ENCODE measurements around the gene PDE11A. TPM values are rescaled to one million over a fixed set of nuclear protein-coding genes. Genes with fewer than 3 reads are reported as not detected.

The PDE11A gene
- total RNA-seq, 4 donors from 2014 or later: 0.82 to 16.2 (median 4.3) TPM

DNA sequence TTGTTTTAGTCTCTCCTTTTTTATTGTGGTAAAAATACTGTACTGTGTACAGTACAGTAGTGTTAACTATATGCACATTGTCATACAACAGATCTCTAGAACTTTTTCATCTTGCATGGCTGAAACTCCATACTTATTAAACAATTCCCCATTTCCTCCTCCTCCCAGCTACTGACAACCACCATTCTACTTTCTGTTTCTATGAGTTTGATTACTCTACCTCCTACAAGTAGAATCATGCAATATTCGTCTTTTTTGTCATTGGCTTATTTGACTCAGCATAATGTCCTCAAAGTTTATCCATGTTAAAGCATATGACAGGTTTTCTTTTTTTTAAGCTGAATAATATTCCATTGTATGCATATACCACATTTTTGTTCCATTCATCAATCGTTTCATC lies 341.8 kb downstream of the PDE11A start:
- ATAC-seq (no peak), DNase-seq (no peak)
- Histone ChIP-seq H3K4me3 (no peak overlapping the region), H3K36me3 (no peaks in the 10 kb centered on the region), H3K4me1 (peaks cover 0 to 5% of the 10 kb centered on the region in 2 donors), H3K27me3 (no peaks in the 10 kb centered on the region), H3K9me3 (no peaks in the 10 kb centered on the region), H3K27ac (no peak overlapping the region)
- in situ Hi-C loops (cut with MboI; ENCODE audit: low sequenced_read_pairs in 4 of 4) (loop anchor here in 2 of 4 donors (25.0 kb wide), 2 partner anchors 243 to 393 kb away; no protein-coding TSS in a partner anchor), intact Hi-C loops (cut with DNase I; ENCODE audit: low total_unique reads) (no loop called here)
- TF ChIP-seq POLR2A (IDR thresholded peaks at IDR 0.05): no peak
- TF ChIP-seq CTCF (IDR thresholded peaks at IDR 0.05 in 4 of 5, conservative IDR thresholded peaks at IDR 0.05 in 1 of 5): no peak

DNA sequence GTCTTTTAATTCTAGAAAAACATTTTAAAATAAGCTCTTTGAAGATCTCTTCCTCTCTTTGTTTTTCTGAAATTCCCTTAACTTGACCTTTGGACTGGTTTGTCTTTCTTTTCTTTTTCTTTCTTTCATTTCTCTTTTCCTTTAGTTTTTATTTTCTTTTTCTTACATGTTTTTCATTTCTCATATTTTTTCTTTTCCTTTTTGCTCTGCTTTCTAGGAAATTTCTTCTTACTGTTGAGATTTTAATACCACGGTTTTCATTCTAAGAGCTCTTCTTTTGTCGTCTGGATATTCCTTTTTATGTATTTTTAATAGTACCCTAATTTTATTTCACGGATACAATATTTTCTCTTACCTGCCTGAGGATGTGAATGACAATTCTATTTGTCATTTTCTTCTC lies 342.2 kb downstream of the PDE11A start:
- Histone ChIP-seq H3K36me3 (no peaks in the 10 kb centered on the region), H3K27ac (no peak overlapping the region), H3K9me3 (no peaks in the 10 kb centered on the region), H3K4me1 (peaks cover 0 to 5% of the 10 kb centered on the region in 2 donors), H3K27me3 (no peaks in the 10 kb centered on the region), H3K4me3 (no peak overlapping the region)
- ATAC-seq (no peak), DNase-seq (no peak)
- TF ChIP-seq POLR2A (IDR thresholded peaks at IDR 0.05): no peak
- no peak for TF ChIP-seq CTCF (IDR thresholded peaks at IDR 0.05 in 4 of 5, conservative IDR thresholded peaks at IDR 0.05 in 1 of 5)
- intact Hi-C loops (cut with DNase I; ENCODE audit: low total_unique reads): no loop called here
- in situ Hi-C loops (cut with MboI; ENCODE audit: low sequenced_read_pairs in 4 of 4): loop anchor here in 2 of 4 donors (25.0 kb wide), 2 partner anchors 243 to 393 kb away; no protein-coding TSS in a partner anchor

DNA sequence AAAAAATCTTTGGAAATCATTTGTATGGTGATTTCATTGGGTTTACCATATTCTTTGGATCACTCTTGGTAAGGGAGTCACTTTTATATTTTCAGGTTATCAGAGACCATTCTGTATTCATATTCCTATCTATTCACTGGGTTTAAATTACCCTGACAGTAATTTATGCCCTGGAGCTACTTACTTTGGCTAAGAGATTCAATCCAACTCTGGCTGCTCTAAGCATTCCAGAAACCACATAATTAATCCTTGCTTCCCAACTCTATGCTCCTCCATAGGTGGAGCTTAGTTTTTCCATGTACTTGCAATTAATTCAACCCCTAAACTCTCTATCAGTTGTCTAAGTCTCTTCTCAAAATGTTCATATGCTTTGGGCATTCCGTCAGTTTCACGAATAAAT lies 343.7 kb downstream of the PDE11A start:
- TF ChIP-seq POLR2A (IDR thresholded peaks at IDR 0.05) (no peak), CTCF (IDR thresholded peaks at IDR 0.05 in 4 of 5, conservative IDR thresholded peaks at IDR 0.05 in 1 of 5) (no peak)
- Histone ChIP-seq H3K9me3 (no peaks in the 10 kb centered on the region), H3K27ac (no peak overlapping the region), H3K36me3 (no peaks in the 10 kb centered on the region), H3K4me3 (no peak overlapping the region), H3K4me1 (peaks cover 0 to 5% of the 10 kb centered on the region in 2 donors), H3K27me3 (no peaks in the 10 kb centered on the region)
- in situ Hi-C loops (cut with MboI; ENCODE audit: low sequenced_read_pairs in 4 of 4): loop anchor here (5.0 to 25.0 kb wide), 5 partner anchors 242 to 564 kb away; no protein-coding TSS in a partner anchor
- intact Hi-C loops (cut with DNase I; ENCODE audit: low total_unique reads): no loop called here
- ATAC-seq (no peak), DNase-seq (no peak)

GRCh38 chr2:177728399-177728765 lies 344.2 kb downstream of the PDE11A start:
- Histone ChIP-seq H3K4me3 (no peak overlapping the region), H3K9me3 (no peaks in the 10 kb centered on the region), H3K36me3 (no peaks in the 10 kb centered on the region), H3K4me1 (peaks cover 0 to 5% of the 10 kb centered on the region in 2 donors), H3K27ac (no peak overlapping the region), H3K27me3 (no peaks in the 10 kb centered on the region)
- in situ Hi-C loops (cut with MboI; ENCODE audit: low sequenced_read_pairs in 4 of 4) (loop anchor here (5.0 to 25.0 kb wide), 5 partner anchors 241 to 564 kb away; no protein-coding TSS in a partner anchor), intact Hi-C loops (cut with DNase I; ENCODE audit: low total_unique reads) (no loop called here)
- ATAC-seq (no peak), DNase-seq (no peak)
- TF ChIP-seq POLR2A (IDR thresholded peaks at IDR 0.05) (no peak), CTCF (IDR thresholded peaks at IDR 0.05 in 4 of 5, conservative IDR thresholded peaks at IDR 0.05 in 1 of 5) (no peak)
